Peyer's patch (tissue), 4 donors: ENCODE data around the gene SERGEF. TPM values are rescaled to one million over a fixed set of nuclear protein-coding genes. Genes with fewer than 3 reads are reported as not detected.

Source experiments
- DNase-seq, 3 donors: peaks; one replicate each; pipeline ENCODE4 v3.0.0-alpha.2; 2017 to 2019
- H3K27ac ChIP-seq, 4 donors: fragments of 200-600 bp; sonication (generic); one replicate each; pipeline ENCODE4 v1.5.1; 2016 to 2019
- H3K27me3 ChIP-seq, 2 donors: fragments of 200-600 bp; sonication (generic); one replicate each; pipeline ENCODE4 v1.5.1; 2019
- H3K36me3 ChIP-seq, 3 donors: fragments of 200-600 bp; sonication (generic); one replicate each; pipeline ENCODE4 v1.5.1; 2016 to 2019
- H3K4me1 ChIP-seq, 4 donors: fragments of 200-600 bp; sonication (generic); one replicate each; pipeline ENCODE4 v1.5.1; 2016 to 2019
- H3K4me3 ChIP-seq, 4 donors: fragments of 200-600 bp; sonication (generic); 1 replicate in 3 of 4; 2 replicates in 1 of 4; pipeline ENCODE4 v1.5.1; 2016 to 2019; ENCODE audit warnings: mild to moderate bottlenecking in 1 of 4
- H3K9me3 ChIP-seq, 4 donors: fragments of 200-600 bp; sonication (generic); one replicate each; pipeline ENCODE4 v1.5.1; 2016 to 2019; ENCODE audit warnings: mild to moderate bottlenecking in 1 of 4
- CTCF ChIP-seq, 6 experiments: fragments of 450-650 bp in 4 of 6; fragments of 200-600 bp in 2 of 6; sonication (generic) in 1 of 6; IDR thresholded peaks; one replicate each; pipeline ENCODE4 v1.5.1; 2017 to 2019; ENCODE audit warnings: antibody characterized with exemption in 6 of 6, mild to moderate bottlenecking in 3 of 6, moderate library complexity in 1 of 6
- POLR2A ChIP-seq, 2 donors: fragments of 450-650 bp; IDR thresholded peaks; one replicate each; pipeline ENCODE4 v1.5.1; 2017; ENCODE audit warnings: antibody characterized with exemption in 2 of 2, mild to moderate bottlenecking in 2 of 2, moderate library complexity in 2 of 2
- total RNA-seq, 4 donors: library from RNA; depleted of rRNA; stranded (reverse); fragments of >200 nt; gene quantifications; one replicate each; pipeline ENCODE4 v1.1.0, GENCODE V29; 2016

Gene SERGEF
- total RNA-seq, 4 donors from 2014 or later, result 19.4 to 40.4 (median 27.7) TPM

- Histone ChIP-seq H3K4me1 (peaks cover 0 to 5% (median 2%) of the 10 kb centered on the region in 4 donors), H3K9me3 (no peaks in the 10 kb centered on the region), H3K27me3 (no peaks in the 10 kb centered on the region), H3K4me3 (no peak overlapping the region), H3K36me3 (no peaks in the 10 kb centered on the region), H3K27ac (no peak overlapping the region)
- peak in 1 of 3 donors; percentile 25 for DNase-seq
- TF ChIP-seq POLR2A (IDR thresholded peaks at IDR 0.05), result no peak
- no peak for TF ChIP-seq CTCF (IDR thresholded peaks at IDR 0.05)
These were observed 237.9 kb downstream of the SERGEF start for GRCh38 chr11:17775035-17775348.

- Histone ChIP-seq H3K4me1 (peaks cover 0 to 5% (median 2%) of the 10 kb centered on the region in 4 donors), H3K4me3 (no peak overlapping the region), H3K9me3 (no peaks in the 10 kb centered on the region), H3K27ac (no peak overlapping the region), H3K27me3 (no peaks in the 10 kb centered on the region), H3K36me3 (no peaks in the 10 kb centered on the region)
- TF ChIP-seq CTCF (IDR thresholded peaks at IDR 0.05), result no peak
- no peak for TF ChIP-seq POLR2A (IDR thresholded peaks at IDR 0.05)
- peak in 1 of 3 donors; percentile 39 for DNase-seq
These were observed 238.4 kb downstream of the SERGEF start for GRCh38 chr11:17774232-17775034.

GRCh38 chr11:17773674-17774073 is 239.2 kb downstream of the SERGEF start:
- no peaks in the 10 kb centered on the region for H3K36me3 ChIP-seq
- peak in 1 of 3 donors; percentile 21 for DNase-seq
- H3K4me3 ChIP-seq, result no peak overlapping the region
- no peaks in the 10 kb centered on the region for H3K9me3 ChIP-seq
- TF ChIP-seq CTCF (IDR thresholded peaks at IDR 0.05), result no peak
- TF ChIP-seq POLR2A (IDR thresholded peaks at IDR 0.05), result no peak
- no peak overlapping the region for H3K27ac ChIP-seq
- peaks cover 0 to 5% (median 2%) of the 10 kb centered on the region in 4 donors for H3K4me1 ChIP-seq
- H3K27me3 ChIP-seq, result no peaks in the 10 kb centered on the region

- H3K4me3 ChIP-seq, result no peak overlapping the region
- DNase-seq, result peak in 1 of 3 donors; percentile 40
- no peak overlapping the region for H3K27ac ChIP-seq
- no peak for TF ChIP-seq POLR2A (IDR thresholded peaks at IDR 0.05)
- no peak for TF ChIP-seq CTCF (IDR thresholded peaks at IDR 0.05)
- H3K4me1 ChIP-seq, result peaks cover 0 to 5% (median 2%) of the 10 kb centered on the region in 4 donors
- no peaks in the 10 kb centered on the region for H3K27me3 ChIP-seq
- H3K9me3 ChIP-seq, result no peaks in the 10 kb centered on the region
- H3K36me3 ChIP-seq, result no peaks in the 10 kb centered on the region
These were observed 239.9 kb downstream of the SERGEF start for GRCh38 chr11:17772704-17773600.

- no peaks in the 10 kb centered on the region for H3K27me3 ChIP-seq
- no peak overlapping the region for H3K4me3 ChIP-seq
- no peaks in the 10 kb centered on the region for H3K9me3 ChIP-seq
- H3K27ac ChIP-seq, result no peak overlapping the region
- no peaks in the 10 kb centered on the region for H3K36me3 ChIP-seq
- H3K4me1 ChIP-seq, result peaks cover 0 to 5% (median 2%) of the 10 kb centered on the region in 4 donors
- TF ChIP-seq POLR2A (IDR thresholded peaks at IDR 0.05) (no peak), CTCF (IDR thresholded peaks at IDR 0.05) (no peak)
- DNase-seq, result peak in 1 of 3 donors; percentile 34
These were observed 240.9 kb downstream of the SERGEF start for GRCh38 chr11:17771841-17772401.
